Activated CD4-positive, alpha-beta T cell treated with anti-CD3 and anti-CD28 coated beads for 48 hours (primary cell): ENCODE data around the gene DTL.

Experiments
- DNase-seq: peaks from one replicate; pipeline ENCODE4 v3.0.0-alpha.2; 2020

Gene DTL

DNA sequence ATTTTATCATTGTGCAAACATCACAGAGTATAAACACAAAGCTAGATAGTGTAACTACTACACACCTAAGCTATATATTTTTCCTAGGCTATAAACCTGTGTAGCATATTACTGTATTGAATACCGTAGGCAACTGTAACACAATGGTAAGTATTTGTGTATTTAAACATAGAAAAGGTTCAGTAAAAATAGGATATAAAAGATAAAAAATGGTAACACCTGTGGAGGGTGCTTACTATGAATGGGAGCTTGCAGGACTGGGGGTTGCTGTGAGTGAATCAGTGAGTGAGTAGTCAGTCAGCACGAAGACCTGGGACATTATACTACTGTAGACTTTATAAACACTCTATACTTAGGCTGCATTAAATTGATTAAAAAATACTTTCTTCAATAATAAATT, 4.1 kb downstream of the DTL start:
- DNase-seq, result no peak

DNA sequence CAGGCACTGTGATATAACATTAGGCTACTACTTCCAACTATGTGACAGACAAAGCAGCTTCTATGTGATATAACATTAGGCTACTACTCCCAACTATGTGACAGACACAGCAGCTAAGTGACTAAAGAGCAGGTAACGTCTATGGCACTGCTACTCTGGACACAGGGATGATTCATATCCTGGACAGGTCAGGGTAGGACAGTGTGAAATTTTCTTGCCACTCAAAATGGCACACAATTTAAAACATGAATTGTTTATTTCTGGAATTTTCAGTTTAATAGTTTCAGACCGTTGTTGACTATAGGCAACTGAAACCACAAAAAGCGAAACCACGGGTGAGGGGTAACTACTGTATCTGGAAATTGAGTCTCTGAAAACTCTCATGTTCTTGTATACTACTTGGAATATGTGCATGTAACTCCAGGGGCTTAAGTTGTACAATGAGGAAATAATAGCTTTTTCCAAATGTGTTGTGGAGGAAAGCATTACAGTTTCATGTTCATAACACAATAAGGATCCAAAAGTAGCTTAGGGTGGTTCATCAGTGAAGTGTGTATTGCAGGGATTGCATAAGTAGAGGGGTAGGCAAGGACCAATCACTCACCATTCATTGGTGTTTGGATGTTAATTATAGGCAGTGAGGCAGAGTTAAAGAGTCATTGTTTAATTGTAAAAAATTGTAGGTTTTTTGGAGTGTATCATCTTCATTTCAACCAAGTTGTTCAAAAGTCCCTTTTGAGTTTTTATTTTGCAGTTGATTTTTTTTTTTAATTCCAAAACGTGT, 5.3 kb downstream of the DTL start:
- DNase-seq, result no peak

DNA sequence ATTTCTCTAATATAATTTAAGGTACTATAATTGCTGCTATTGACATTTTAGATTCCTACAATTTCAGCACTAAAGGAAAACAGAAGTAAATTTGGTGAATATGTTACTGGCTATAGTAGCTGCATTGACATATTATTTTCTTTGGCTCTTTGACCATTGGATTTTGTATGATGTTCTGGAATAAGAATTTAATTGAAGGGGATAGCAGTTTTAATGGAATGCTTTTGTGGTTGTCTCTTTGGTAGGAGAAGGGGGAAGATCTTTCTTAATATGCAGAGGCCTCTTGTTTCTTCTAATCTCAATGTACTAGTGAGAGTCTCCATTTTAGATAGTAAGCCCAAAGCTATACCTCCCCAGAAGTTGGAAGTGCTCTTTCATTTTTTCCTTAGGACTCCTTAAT, 6.9 kb downstream of the DTL start:
- DNase-seq, result no peak

GRCh38 chr1:212044851-212045250, 9.3 kb downstream of the DTL start:
- no peak for DNase-seq

DNA sequence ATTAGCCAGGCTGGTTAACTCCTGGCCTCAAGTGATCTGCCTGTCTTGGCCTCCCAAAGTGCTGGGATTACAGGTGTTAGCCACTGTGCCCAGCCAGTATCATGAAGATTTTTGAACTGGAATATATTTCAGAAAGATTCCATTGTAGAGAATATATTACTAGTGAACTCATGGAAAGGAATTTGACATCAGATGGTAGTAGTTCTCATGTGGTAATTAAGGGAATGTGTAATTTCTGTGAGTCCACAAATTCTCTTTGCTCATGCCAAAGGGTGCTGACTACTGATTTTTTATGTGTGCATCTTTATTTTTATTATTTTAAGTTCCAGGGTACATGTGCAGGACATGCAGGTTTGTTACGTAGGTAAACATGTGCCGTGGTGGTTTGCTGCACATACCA, 10.4 kb downstream of the DTL start:
- no peak for DNase-seq

- DNase-seq, result no peak
Measured at GRCh38 chr1:212053993-212054392, 18.4 kb downstream of the DTL start.

GRCh38 chr1:212055333-212055732, 19.8 kb downstream of the DTL start:
- no peak for DNase-seq

- no peak for DNase-seq
Measured at GRCh38 chr1:212060632-212061472, 25.3 kb downstream of the DTL start.

- DNase-seq, result no peak
Measured at GRCh38 chr1:212062832-212063438, 27.4 kb downstream of the DTL start.

DNA sequence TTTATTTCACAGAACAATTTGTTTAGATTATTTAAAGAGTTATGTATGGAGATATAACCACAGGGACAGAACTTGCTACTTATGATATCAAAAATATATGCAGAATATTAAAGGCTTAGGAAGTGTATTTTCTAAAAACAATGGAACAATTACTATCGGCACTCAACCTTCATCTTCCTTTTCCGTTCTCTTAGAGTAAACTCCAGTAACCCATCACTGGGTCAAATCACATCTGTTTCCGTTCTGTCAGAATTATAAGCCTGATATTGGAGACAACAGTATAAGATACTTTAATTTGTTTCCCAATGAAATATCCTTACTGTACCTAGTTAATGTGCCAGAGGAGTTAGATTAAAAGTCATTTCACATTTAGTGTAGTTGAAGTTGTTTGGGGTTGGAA, 32.2 kb downstream of the DTL start:
- no peak for DNase-seq

- DNase-seq, result no peak
Measured at GRCh38 chr1:212070720-212071302, 35.3 kb downstream of the DTL start.

DNA sequence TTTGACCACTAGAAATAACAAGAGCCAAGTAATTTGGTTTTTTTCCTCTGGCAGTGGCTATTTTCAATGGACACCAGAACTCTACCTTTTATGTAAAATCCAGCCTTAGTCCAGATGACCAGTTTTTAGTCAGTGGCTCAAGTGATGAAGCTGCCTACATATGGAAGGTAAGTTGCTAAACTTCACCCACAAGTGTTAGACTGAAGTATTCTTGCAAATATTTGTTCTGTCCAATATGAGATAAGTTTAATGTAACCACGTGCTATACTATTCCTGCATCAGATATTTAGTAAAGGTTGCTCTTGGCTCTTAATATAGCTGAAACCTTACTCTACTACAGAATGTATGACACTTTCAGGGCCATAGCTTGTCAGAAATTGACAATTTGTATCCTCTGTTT, 36.5 kb downstream of the DTL start:
- no peak for DNase-seq

DNA sequence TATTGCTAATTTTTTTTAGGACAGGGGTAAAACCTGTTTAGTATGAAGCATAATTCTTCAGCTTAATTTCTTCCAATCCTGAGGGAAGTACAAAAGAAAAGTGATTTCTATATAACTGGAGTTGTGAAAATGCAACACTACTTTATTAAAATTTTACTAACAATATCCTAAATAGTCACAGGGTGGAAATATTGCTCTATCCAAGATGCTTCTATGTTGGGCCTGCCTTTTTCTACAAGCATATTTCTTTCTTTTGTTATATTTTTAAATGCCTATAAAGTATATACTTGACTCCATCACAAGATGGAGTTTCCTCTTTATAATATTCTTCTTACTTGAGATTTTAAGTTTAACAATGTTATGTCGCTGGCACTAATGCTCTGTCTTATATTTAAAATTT, 37.9 kb downstream of the DTL start:
- no peak for DNase-seq

GRCh38 chr1:212074313-212074712, 38.8 kb downstream of the DTL start:
- no peak for DNase-seq

DNA sequence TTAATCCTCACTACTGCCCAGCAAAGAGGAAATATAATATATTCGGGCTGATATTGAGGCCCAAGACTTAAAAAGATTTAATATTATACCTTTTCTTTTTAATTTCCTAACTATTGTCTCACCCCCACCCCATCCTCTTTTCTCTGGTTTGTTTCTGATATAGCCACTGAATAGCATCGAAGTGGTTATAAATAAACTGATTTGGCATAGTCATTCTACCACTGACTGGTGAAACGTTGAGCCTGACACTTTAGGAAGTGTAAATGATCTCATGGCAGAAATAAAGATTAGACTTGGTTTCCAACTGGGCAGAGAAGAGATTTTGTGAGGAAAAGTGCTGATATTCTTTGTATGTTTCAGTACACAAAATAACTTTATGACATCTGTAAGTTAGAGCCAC, 39.3 kb downstream of the DTL start:
- no peak for DNase-seq

DNA sequence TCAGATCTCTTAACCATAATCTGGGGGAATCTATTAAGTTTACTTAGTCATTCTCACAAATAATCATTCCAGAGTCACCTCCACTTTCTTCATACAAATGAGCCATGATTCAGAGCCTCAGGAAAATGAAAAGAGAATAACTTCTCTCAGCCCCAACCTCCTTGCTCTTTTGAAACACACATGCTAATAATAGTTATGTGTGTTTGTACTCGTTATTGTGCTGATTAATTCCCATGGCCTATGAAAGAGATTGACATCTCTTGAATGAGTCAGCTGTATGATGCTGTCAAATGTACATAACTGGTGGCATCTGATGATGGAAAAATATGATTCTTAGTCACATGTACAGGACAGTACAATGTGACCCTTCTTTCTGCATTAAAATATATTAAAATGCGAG, 41.5 kb downstream of the DTL start:
- DNase-seq, result no peak

DNA sequence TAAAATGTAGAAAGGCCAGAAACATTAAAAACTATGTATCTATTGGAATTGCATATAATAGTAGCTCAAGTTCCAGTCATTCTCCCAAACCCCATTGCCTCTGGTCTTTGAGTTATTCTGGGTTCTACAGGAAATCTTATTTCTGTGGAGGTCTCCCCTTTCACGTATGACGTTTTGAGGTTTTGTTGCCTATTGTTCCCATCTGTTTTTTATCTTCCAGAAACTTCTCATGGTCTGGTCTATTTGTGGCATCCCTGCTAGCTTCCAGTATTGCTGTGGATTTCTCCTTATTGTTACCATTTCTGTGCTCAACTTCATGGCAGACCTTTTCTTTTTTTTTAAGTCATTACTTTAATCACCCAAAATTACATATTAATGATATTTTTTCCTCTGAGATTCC, 43.3 kb downstream of the DTL start:
- no peak for DNase-seq

DNA sequence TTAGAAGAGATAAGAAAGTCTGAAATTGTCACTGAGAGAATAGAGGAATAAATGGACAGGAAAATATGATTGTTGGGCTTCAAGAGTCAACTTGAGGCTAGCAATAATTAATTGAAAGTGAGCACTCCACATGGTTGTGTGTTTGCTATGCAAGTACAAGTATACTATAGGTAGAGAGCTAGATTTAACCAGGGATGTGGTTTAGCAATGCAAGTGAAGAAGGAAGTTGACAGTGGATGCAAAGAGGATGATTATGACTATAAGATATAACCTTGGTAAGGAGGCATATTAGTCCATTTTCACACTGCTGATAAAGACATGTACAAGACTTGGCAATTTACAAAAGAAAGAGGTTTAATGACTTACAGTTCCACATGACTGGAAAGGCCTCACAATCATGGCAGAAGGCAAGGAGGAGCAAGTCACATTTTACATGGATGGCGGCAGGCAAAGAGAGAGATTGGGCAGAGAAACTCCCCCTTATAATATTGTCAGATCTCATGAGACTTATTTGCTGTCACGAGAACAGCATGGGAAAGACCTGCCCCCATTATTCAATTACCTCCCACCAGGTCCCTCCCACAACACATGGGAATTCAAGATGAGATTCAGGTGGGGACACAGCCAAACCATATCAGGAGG, 47.3 kb downstream of the DTL start:
- DNase-seq, result no peak

DNA sequence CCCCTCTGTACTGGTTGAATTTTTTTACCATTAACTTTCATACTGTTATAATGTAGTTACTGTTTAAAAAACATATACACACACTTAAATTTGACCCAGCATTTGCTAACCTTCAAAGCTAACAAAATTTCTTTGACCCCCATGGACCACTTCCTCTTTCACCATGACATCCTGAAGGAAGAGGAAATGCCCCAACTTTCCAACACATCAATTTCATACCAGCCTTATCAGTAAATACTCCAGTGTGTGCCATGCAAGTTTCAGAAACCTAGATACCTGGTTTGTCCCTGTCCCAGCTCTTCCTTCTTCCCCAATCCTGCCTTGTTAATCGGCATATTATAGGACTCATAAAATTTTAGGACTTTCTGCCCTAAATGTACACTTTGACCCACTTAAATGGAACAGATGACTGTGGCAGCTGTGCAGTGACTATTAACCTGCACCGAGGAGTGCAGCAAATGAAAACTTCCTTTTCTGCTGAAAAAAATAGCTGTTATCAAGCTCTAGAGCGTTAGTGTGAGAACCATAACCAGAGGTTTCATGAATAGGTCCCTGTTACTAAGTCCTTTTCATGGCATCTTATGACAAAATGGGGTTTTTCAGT, 54.1 kb downstream of the DTL start:
- DNase-seq, result no peak

DNA sequence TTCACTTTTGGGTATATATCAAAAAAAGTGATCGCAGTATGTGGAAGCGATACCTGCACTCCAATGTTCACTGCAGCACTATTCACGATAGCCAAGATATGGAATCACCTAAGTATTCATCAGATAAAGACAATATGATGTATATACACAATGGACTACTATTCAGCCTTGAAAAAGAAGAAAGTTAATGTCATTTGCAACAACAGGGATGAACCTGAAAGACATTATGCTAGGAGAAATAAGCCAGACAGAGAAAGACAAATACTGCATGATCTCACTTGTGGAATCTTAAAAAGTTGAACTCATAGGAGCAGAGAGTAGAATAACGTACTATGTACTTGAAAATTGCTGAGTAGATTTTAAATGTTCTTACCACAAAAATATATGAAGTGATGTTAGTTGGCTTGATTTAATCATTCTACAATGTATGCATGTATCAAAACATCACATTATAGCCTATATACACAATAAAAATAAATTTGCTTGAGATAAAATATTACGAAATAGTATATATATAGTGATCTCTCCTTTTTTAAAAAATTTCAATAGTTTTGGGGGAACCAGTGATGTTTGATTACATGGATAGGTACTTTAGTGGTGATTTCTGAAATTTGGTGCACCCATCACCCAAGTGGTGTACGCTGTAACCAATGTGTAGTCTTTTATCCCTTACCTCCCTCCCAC, 56.0 kb downstream of the DTL start:
- no peak for DNase-seq

- DNase-seq, result no peak
Measured at GRCh38 chr1:212097360-212097759, 61.8 kb downstream of the DTL start.

DNA sequence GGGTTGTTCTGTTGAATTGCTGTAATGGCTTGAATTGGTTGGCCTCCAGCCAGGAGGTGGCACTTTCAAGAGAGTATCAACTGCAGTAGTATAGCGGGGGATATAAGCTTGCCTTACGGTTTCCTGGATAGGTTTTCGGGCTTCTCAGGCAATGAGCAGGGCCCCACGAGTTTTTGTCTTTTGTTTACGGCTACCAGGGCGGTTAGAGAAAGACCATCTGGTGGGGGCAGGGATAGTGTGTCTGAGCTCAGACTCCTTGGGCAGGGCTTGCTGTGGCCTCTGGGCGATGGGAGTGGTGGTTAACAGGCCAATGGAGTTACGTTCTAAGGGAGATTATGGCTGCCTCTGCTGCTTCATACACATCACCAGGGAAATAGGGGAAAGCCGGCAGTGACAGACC, 62.8 kb downstream of the DTL start:
- DNase-seq, result no peak
